Activated T-cell treated with anti-CD3 and anti-CD28 coated beads, Interleukin-2, amount 50 U/mL, for 72 hours (primary cell): ENCODE measurements around the gene INCA1. TPM values are rescaled to one million over a fixed set of nuclear protein-coding genes. Genes with fewer than 3 reads are reported as not detected.

Experiments used
- ATAC-seq, 2 donors: fragments of 150-1000 bp; cut with Tn5 transposase; replicated peaks in 1 of 2; 2 replicates each; pipeline ENCODE4 v1.10.0; 2021; ENCODE audit warnings: moderate library complexity in 2 of 2, mild to moderate bottlenecking in 1 of 2
- DNase-seq, 2 donors: peaks; one replicate each; pipeline ENCODE4 v3.0.0; 2021 to 2022; ENCODE audit warnings: mixed read lengths in 1 of 2
- H3K27ac Mint-ChIP-seq: one replicate; pipeline ENCODE4 v1.8.0; 2022; ENCODE audit warnings: mild to moderate bottlenecking, moderate library complexity, mixed read lengths
- H3K27me3 Mint-ChIP-seq: one replicate; pipeline ENCODE4 v1.8.0; 2022; ENCODE audit warnings: low read depth, mixed read lengths
- H3K36me3 Mint-ChIP-seq, 2 donors: one replicate each; pipeline ENCODE4 v1.8.0; 2022; ENCODE audit warnings: mixed read lengths in 2 of 2, mild to moderate bottlenecking in 1 of 2; ENCODE audit not compliant: insufficient read depth in 2 of 2
- H3K4me1 Mint-ChIP-seq: one replicate; pipeline ENCODE4 v1.8.0; 2022; ENCODE audit warnings: low read depth, mixed read lengths
- H3K4me3 Mint-ChIP-seq, 2 donors: one replicate each; pipeline ENCODE4 v1.8.0; 2022; ENCODE audit warnings: mild to moderate bottlenecking in 2 of 2, mixed read lengths in 2 of 2, moderate library complexity in 2 of 2
- H3K9me3 Mint-ChIP-seq, 2 donors: one replicate each; pipeline ENCODE4 v1.8.0; 2022; ENCODE audit warnings: mixed read lengths in 2 of 2
- total RNA-seq, 2 donors: library from RNA; stranded (reverse); gene quantifications; one replicate each; pipeline ENCODE4 v1.2.3, GENCODE V29; 2022

The INCA1 gene
- total RNA-seq, 2 donors from 2014 or later: 0.60 TPM; not detected in 1

DNA sequence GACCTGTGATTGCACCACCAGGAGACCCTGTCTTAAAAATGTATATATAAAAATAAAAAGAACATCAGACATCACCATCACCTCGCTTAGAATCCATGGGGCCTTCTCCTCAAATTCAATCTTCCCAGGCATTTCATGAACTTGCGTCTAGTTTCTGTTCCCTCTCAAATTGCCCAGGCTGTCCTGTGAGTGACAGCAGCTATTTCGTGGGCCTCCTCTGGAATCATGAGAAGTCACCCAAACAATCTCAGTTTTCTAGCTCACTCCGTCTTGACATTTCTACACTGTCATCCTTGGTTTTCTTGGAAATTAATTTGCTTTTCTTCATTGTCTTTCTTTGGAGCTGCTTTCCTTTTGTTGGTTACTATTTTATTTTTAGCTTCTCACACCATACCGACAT, 30.6 kb upstream of the INCA1 start:
- peaks cover 19% of the 10 kb centered on the region for H3K4me1 Mint-ChIP-seq
- H3K4me3 Mint-ChIP-seq: no peak overlapping the region
- no peaks in the 10 kb centered on the region for H3K36me3 Mint-ChIP-seq
- no peaks in the 10 kb centered on the region for H3K9me3 Mint-ChIP-seq
- DNase-seq (no peak), ATAC-seq (no peak)
- H3K27ac Mint-ChIP-seq: no peak overlapping the region
- H3K27me3 Mint-ChIP-seq: no peaks in the 10 kb centered on the region

DNA sequence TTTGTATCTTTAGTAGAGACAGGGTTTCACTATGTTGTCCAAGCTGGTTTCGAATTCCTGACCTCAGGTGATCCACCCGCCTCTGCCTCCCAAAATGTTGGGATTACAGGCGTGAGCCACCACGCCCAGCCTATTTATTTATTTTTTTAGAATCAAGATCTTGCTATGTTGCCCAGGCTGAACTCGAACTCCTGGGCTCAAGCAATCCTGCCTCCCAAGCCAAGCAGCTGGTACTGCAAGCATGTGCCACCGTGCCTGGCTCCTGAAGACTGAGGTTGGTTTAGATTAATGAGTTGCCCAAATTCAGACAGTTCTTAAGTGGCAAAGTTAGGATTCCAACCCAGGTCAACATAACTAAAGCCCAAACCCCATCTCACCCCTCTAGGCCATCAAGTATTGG, 30.0 kb upstream of the INCA1 start:
- no peaks in the 10 kb centered on the region for H3K36me3 Mint-ChIP-seq
- no peak overlapping the region for H3K27ac Mint-ChIP-seq
- ATAC-seq: no peak
- no peak for DNase-seq
- no peaks in the 10 kb centered on the region for H3K27me3 Mint-ChIP-seq
- H3K9me3 Mint-ChIP-seq: no peaks in the 10 kb centered on the region
- no peak overlapping the region for H3K4me3 Mint-ChIP-seq
- H3K4me1 Mint-ChIP-seq: peaks cover 19% of the 10 kb centered on the region

DNA sequence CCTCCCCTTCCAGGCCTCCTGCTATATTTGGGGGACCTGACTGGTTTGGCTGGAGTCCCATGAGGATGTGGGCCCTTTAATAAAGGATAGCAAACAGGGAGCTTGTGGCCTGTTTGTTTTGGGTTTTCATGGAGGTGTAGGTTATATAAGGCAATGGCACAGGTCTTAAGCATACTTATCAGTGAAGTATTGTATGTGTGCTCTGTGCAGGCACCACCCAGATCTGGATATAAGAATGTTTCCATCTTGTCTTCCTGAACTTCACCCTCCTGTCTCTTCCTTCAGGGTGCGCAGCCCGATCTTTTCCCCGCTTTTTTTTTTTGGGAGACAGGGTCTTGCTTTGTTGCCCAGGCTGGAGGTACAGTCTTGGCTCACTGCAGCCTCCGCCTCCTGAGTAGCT, 27.3 kb upstream of the INCA1 start:
- Mint-ChIP-seq H3K4me3 (no peak overlapping the region), H3K9me3 (no peaks in the 10 kb centered on the region), H3K4me1 (peaks cover 3% of the 10 kb centered on the region), H3K36me3 (peaks cover 0 to 4% of the 10 kb centered on the region in 2 donors), H3K27me3 (no peaks in the 10 kb centered on the region), H3K27ac (no peak overlapping the region)
- no peak for DNase-seq
- no peak for ATAC-seq

DNA sequence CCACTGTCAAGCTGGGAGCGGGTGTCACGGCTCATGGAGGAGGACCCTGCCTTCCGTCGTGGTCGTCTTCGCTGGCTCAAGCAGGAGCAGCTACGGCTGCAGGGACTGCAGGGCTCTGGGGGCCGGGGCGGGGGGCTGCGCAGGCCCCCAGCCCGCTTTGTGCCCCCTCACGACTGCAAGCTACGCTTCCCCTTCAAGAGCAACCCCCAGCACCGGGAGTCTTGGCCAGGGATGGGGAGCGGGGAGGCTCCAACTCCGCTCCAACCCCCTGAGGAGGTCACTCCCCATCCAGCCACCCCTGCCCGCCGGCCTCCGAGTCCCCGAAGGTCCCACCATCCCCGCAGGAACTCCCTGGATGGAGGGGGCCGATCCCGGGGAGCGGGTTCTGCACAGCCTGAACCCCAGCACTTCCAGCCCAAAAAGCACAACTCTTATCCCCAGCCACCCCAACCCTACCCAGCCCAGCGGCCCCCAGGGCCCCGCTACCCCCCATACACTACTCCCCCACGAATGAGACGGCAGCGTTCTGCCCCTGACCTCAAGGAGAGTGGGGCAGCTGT, 26.3 kb upstream of the INCA1 start:
- Mint-ChIP-seq H3K4me1 (peaks cover 12% of the 10 kb centered on the region), H3K27ac (no peak overlapping the region), H3K36me3 (peaks cover 0 to 4% of the 10 kb centered on the region in 2 donors), H3K27me3 (no peaks in the 10 kb centered on the region), H3K4me3 (no peak overlapping the region), H3K9me3 (no peaks in the 10 kb centered on the region)
- ATAC-seq (no peak), DNase-seq (no peak)

DNA sequence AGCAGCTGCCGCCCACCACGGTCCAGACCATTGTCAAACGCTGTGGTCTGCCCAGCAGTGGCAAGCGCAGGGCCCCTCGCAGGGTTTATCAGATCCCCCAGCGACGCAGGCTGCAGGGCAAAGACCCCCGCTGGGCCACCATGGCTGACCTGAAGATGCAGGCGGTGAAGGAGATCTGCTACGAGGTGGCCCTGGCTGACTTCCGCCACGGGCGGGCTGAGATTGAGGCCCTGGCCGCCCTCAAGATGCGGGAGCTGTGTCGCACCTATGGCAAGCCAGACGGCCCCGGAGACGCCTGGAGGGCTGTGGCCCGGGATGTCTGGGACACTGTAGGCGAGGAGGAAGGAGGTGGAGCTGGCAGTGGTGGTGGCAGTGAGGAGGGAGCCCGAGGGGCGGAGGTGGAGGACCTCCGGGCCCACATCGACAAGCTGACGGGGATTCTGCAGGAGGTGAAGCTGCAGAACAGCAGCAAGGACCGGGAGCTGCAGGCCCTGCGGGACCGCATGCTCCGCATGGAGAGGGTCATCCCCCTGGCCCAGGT, 24.9 kb upstream of the INCA1 start:
- Mint-ChIP-seq H3K4me1 (peaks cover 12% of the 10 kb centered on the region), H3K36me3 (peaks cover 0 to 6% of the 10 kb centered on the region in 2 donors), H3K27me3 (no peaks in the 10 kb centered on the region), H3K4me3 (no peak overlapping the region), H3K27ac (no peak overlapping the region), H3K9me3 (no peaks in the 10 kb centered on the region)
- ATAC-seq (no peak), DNase-seq (no peak)

DNA sequence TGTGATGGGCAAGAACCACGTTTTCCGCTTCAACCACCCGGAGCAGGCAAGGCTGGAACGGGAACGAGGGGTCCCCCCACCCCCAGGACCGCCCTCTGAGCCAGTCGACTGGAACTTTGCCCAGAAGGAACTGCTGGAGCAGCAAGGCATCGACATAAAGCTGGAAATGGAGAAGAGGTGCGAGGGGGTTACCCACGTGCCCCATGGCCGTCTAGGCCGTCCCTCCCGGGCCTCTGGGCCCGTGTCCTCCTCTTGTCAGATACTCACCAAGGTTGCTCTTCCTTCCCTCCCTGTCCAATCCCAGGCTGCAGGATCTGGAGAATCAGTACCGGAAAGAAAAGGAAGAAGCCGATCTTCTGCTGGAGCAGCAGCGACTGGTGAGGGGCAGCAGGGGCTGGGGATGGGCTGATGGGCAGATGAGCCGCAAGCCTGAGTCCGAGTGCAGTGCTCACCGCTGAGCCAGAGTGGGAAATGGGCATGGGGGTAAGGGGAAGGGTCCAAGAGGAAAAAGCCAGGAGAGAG, 23.2 kb upstream of the INCA1 start:
- no peak overlapping the region for H3K27ac Mint-ChIP-seq
- peaks cover 12% of the 10 kb centered on the region for H3K4me1 Mint-ChIP-seq
- H3K27me3 Mint-ChIP-seq: no peaks in the 10 kb centered on the region
- DNase-seq (no peak), ATAC-seq (no peak)
- H3K4me3 Mint-ChIP-seq: no peak overlapping the region
- peaks cover 0 to 6% of the 10 kb centered on the region in 2 donors for H3K36me3 Mint-ChIP-seq
- no peaks in the 10 kb centered on the region for H3K9me3 Mint-ChIP-seq

DNA sequence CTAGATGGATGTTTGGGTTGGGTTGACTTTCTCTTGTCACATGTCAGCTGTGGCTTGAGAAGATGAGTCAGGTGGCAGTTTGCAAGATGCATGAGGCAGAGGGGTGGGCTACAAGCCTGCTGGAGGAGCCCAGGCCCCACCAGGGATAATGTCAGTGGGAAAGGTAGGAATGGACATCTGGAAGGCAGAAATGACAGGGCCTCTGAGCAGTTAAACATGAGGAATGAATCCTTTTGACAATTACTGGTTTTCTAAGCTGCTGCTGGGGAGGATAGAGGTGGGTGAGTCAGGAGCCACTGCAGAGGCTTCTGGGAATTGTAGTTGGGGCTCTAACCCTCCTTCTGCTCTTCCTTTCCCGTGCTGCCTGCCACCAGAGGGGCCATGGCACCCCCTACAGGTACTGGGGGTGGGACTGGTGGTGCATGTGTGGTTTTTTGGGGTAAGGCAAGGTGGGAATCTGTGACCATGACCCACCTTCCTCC, 22.2 kb upstream of the INCA1 start:
- Mint-ChIP-seq H3K27me3 (no peaks in the 10 kb centered on the region), H3K4me1 (peaks cover 12% of the 10 kb centered on the region), H3K4me3 (no peak overlapping the region), H3K9me3 (no peaks in the 10 kb centered on the region), H3K27ac (peak overlapping the region; percentile 21), H3K36me3 (peaks cover 0 to 9% of the 10 kb centered on the region in 2 donors)
- DNase-seq: peak; percentile 61 to 64
- ATAC-seq: peak; percentile 87 to 88

DNA sequence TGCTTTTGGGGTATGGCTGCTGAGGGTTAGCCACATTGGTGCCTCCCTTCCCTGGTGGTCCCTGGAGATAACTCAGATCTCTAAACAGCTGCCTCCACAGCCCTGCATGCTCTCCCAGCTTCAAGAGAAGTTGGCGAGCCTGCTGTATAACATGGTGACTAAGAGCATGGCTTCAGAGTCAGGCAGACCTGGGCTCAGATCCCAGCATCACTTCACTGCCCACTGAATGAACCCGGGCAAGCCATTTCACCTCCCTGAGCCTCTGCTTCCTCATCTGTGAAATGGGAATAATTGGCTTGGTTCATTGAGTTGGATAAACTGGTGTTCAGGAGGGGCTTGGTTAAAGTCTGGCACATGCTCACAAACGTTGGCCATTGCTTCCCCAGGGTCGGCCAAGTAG, 17.0 kb upstream of the INCA1 start:
- Mint-ChIP-seq H3K4me1 (peaks cover 22% of the 10 kb centered on the region), H3K27me3 (no peaks in the 10 kb centered on the region), H3K27ac (no peak overlapping the region), H3K36me3 (peaks cover 5 to 8% of the 10 kb centered on the region in 2 donors), H3K9me3 (no peaks in the 10 kb centered on the region), H3K4me3 (no peak overlapping the region)
- DNase-seq (no peak), ATAC-seq (no peak)

DNA sequence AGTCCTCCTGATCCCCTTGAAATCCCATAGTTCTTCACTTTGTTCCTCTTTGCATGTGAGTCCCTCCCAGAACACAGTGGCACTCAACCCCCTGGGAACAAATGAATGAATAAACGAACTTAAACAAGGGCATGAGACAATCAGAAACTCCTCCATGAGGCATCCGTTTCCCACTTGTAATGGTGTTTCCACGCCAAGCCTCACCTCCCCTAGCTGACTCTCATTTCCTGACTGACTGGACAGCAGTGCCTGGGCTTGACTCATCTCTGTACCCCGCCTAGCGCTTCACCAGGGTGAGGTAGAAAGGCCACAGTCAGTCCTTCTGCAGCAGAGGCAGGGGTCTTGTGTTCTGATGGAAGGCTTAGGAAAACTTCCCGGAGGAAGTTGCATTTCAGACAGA, 14.6 kb upstream of the INCA1 start:
- peak; percentile 56 to 67 for DNase-seq
- Mint-ChIP-seq H3K4me3 (peak overlapping the region in 1 of 2 donors; percentile 52), H3K9me3 (no peaks in the 10 kb centered on the region), H3K36me3 (peaks cover 9 to 10% of the 10 kb centered on the region in 2 donors), H3K27me3 (no peaks in the 10 kb centered on the region), H3K27ac (peak overlapping the region; percentile 85), H3K4me1 (peaks cover 16% of the 10 kb centered on the region)
- peak; percentile 80 to 98 for ATAC-seq

DNA sequence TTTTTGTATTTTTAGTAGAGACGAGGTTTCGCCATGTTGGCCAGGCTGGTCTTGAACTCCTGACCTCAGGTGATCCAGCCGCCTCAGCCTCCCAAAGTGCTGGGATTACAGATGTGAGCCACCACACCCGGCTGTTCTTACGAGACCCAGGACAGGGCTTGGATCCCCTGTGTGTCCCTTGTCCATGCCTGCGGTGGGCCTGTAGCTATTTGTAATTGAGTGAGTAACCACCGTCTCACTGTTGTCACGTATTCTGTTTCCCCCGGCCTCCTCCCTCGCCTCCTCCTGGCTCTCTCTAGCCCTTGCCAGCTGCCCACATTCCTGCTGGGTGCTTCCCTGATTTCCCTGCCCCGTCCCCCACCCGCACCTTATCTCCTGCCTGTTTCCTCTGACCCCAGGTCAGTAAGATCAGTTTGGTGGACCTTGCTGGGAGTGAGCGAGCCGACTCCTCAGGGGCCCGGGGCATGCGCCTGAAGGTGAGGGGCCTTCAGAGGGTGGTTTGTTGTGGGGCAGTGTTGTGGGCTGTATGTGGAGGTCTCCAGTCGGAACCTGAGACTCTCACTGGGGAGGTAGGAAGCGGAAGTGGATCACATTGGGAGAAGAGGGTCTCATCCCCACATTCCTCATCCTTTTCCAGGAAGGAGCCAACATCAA, 6.0 kb upstream of the INCA1 start:
- ATAC-seq (no peak), DNase-seq (no peak)
- Mint-ChIP-seq H3K4me1 (peaks cover 19% of the 10 kb centered on the region), H3K9me3 (no peaks in the 10 kb centered on the region), H3K27ac (no peak overlapping the region), H3K27me3 (no peaks in the 10 kb centered on the region), H3K4me3 (no peak overlapping the region), H3K36me3 (peaks cover 9 to 20% of the 10 kb centered on the region in 2 donors)

DNA sequence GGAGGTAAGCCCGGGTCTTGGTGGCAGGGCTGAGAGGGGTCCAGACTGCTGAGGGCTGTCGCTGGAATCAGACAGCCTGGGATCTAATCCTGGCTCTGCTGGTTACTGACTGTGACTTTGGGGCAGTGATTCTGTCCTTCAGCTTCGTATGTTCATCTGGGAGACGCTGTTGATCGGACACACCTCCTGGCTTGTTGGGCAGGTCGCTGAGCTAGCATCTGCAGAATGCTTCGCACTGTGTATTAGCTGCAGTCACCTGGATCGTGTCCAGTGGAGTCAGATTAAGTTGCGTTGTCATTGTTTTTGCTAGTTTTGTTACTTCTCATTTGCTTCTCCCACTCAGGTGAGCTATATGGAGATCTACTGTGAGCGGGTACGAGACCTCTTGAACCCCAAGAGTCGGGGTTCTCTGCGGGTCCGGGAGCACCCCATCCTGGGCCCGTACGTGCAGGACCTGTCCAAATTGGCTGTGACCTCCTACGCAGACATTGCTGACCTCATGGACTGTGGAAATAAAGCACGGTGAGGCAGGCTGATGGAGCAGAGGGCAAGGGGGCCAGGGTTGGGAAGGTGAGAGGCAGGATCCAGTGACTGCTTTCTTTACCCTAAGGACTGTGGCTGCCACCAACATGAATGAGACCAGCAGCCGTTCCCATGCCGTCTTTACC, 4.9 kb upstream of the INCA1 start:
- H3K9me3 Mint-ChIP-seq: no peaks in the 10 kb centered on the region
- no peak overlapping the region for H3K4me3 Mint-ChIP-seq
- ATAC-seq (no peak), DNase-seq (no peak)
- H3K36me3 Mint-ChIP-seq: peaks cover 5 to 16% of the 10 kb centered on the region in 2 donors
- no peak overlapping the region for H3K27ac Mint-ChIP-seq
- peaks cover 19% of the 10 kb centered on the region for H3K4me1 Mint-ChIP-seq
- H3K27me3 Mint-ChIP-seq: no peaks in the 10 kb centered on the region

DNA sequence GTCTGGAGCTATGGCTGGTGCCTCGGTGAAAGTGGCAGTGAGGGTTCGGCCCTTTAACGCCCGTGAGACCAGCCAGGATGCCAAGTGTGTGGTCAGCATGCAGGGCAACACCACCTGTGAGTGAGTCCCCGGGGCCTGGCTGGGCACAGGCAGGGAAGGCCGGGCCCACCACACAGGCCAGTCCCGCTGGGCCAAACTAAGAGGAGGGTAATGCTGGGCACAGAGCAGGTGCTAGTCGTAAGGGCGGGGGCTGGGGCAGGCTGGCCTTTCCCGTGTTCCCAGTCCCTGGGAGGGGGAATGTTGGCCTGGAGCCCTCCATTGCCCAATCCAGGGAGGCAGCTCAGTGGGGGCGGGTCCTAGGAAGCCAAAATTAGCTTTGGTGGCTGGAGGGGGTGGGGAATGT, 2.9 kb upstream of the INCA1 start:
- Mint-ChIP-seq H3K9me3 (no peaks in the 10 kb centered on the region), H3K36me3 (peaks cover 3 to 14% of the 10 kb centered on the region in 2 donors), H3K4me1 (peaks cover 31% of the 10 kb centered on the region), H3K27me3 (no peaks in the 10 kb centered on the region), H3K4me3 (no peak overlapping the region), H3K27ac (no peak overlapping the region)
- no peak for ATAC-seq
- no peak for DNase-seq

DNA sequence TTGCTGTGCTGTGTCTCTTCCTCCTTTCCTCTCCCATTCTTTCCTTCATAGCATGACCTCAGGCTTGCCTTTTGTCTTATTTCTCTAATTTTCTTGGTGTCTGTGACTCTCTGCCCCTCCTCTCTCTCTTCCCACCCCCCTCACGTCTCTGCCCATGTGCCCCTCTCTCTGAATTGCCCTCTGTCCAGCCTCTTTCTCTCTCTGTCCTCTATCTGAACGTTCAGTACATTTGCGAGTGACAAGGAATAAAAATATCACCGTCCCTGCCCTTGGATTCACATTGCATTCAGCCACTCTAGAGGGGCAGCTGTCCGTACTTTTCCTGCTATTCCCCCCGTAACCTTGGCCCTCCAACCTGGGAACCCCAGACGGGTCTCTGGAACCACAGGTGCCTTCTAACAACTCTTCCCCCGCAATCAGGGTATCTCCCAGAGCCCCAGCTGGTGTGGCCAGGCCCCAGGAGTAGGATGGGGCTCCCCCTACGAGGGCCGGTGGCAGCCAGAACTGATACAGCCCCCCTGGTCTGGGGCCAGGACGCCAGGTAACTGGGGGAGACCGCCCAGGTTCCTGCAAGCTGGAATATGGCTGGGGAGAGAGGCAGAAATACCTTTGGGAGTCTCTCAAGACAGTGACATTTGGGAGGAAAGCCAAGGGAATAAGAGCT, 2.2 kb upstream of the INCA1 start:
- Mint-ChIP-seq H3K4me1 (peaks cover 35% of the 10 kb centered on the region), H3K9me3 (no peaks in the 10 kb centered on the region), H3K4me3 (peak overlapping the region; percentile 93 to 95), H3K27me3 (no peaks in the 10 kb centered on the region), H3K36me3 (peaks cover 3 to 10% of the 10 kb centered on the region in 2 donors), H3K27ac (peak overlapping the region; percentile 29)
- no peak for DNase-seq
- ATAC-seq: no peak
